ENCODE measurements around the gene FOXJ3.

FOXJ3 gene

GRCh38 chr1:42359466-42359865 is 24.4 kb upstream of the FOXJ3 start (continued):
- TF ChIP-seq PRDM10 (tag by site-specific recombination; IDR thresholded peaks at IDR 0.05) (no peak), ZNF777 (tag by site-specific recombination; IDR thresholded peaks at IDR 0.05; ENCODE audit: borderline replicate concordance) (no peak), ZNF664 (tag by site-specific recombination; IDR thresholded peaks at IDR 0.05) (no peak), BCL11B (tag by site-specific recombination; IDR thresholded peaks at IDR 0.05; ENCODE audit: low read depth) (no peak), ZNF362 (tag by site-specific recombination; IDR thresholded peaks at IDR 0.05) (no peak), ZBTB6 (tag by site-specific recombination; IDR thresholded peaks at IDR 0.05) (no peak), ZFP3 (tag by site-specific recombination; IDR thresholded peaks at IDR 0.05; ENCODE audit: low read depth) (no peak), ZNF76 (tag by site-specific recombination; IDR thresholded peaks at IDR 0.05; ENCODE audit: borderline replicate concordance, low read depth) (no peak), ZNF157 (tag by site-specific recombination; IDR thresholded peaks at IDR 0.05) (no peak)
- TF ChIP-seq, protein P1, sequence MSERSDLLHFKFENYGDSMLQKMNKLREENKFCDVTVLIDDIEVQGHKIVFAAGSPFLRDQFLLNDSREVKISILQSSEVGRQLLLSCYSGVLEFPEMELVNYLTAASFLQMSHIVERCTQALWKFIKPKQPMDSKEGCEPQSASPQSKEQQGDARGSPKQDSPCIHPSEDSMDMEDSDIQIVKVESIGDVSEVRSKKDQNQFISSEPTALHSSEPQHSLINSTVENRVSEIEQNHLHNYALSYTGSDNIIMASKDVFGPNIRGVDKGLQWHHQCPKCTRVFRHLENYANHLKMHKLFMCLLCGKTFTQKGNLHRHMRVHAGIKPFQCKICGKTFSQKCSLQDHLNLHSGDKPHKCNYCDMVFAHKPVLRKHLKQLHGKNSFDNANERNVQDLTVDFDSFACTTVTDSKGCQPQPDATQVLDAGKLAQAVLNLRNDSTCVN (tag by site-specific recombination; optimal IDR thresholded peaks at IDR 0.05), result no peak

GRCh38 chr1:42358791-42359190 is 23.8 kb upstream of the FOXJ3 start:
- Histone ChIP-seq H3K36me3 (ENCODE audit: control insufficient read depth in 2 of 2, insufficient read depth in 1 of 2, low read length in 2 of 2) (no peaks in the 10 kb centered on the region), H3K4me1 (ENCODE audit: control insufficient read depth, insufficient read depth, low read length) (no peaks in the 10 kb centered on the region), H3K4me3 (ENCODE audit: low read depth, low read length) (no peak overlapping the region), H3K9me3 (ENCODE audit: control insufficient read depth, insufficient read depth, low read depth, low read length) (no peaks in the 10 kb centered on the region), H3K27ac (ENCODE audit: extremely low read depth, low read depth, low read length) (no peak overlapping the region)
- CTCF ChIA-PET, result no interaction called here
- no peak for TF ChIP-seq ZNF529 (tag by site-specific recombination; IDR thresholded peaks at IDR 0.05; ENCODE audit: insufficient replicate concordance)
- no peak for TF ChIP-seq PATZ1 (tag by site-specific recombination; IDR thresholded peaks at IDR 0.05)
- no peak for TF ChIP-seq ZNF792 (tag by site-specific recombination; IDR thresholded peaks at IDR 0.05)
- no peak for TF ChIP-seq YY1 (tag by site-specific recombination; IDR thresholded peaks at IDR 0.05)
- TF ChIP-seq IKZF3 (tag by site-specific recombination; IDR thresholded peaks at IDR 0.05), result no peak
- no peak for TF ChIP-seq ZNF121 (tag by site-specific recombination; IDR thresholded peaks at IDR 0.05)
- no peak for TF ChIP-seq BCL11B (tag by site-specific recombination; IDR thresholded peaks at IDR 0.05; ENCODE audit: low read depth)
- no peak for TF ChIP-seq ZNF2 (tag by site-specific recombination; IDR thresholded peaks at IDR 0.05)
- no peak for TF ChIP-seq ZNF521 (tag by site-specific recombination; IDR thresholded peaks at IDR 0.05)
- TF ChIP-seq ZNF23 (tag by site-specific recombination; IDR thresholded peaks at IDR 0.05; ENCODE audit: borderline replicate concordance), result no peak
- TF ChIP-seq ZNF513 (tag by site-specific recombination; IDR thresholded peaks at IDR 0.05), result no peak
- POLR2A ChIA-PET, result no interaction called here

Measured in HEK293 (cell line).